Skeletal muscle satellite cell (primary cell): ENCODE data around the gene SUPT4H1.

Source experiments
- H3K27me3 ChIP-seq: 2 replicates; pipeline ENCODE4 v1.7.0; 2013; ENCODE audit warnings: low read length; ENCODE audit not compliant: control insufficient read depth, insufficient read depth
- H3K36me3 ChIP-seq: 2 replicates; pipeline ENCODE4 v1.7.0; 2013; ENCODE audit warnings: mild to moderate bottlenecking, control low read depth, low read length; ENCODE audit not compliant: insufficient read depth
- H3K4me1 ChIP-seq: 2 replicates; pipeline ENCODE4 v1.7.0; 2013; ENCODE audit warnings: low read length; ENCODE audit not compliant: control insufficient read depth, insufficient read depth
- H3K4me2 ChIP-seq: 2 replicates; pipeline ENCODE4 v1.7.0; 2013; ENCODE audit warnings: mild to moderate bottlenecking, low read length
- H3K4me3 ChIP-seq: 2 replicates; pipeline ENCODE4 v1.7.0; 2013; ENCODE audit warnings: low read length
- H3K9ac ChIP-seq: 2 replicates; pipeline ENCODE4 v1.7.0; 2013; ENCODE audit warnings: mild to moderate bottlenecking, low read depth, low read length, moderate library complexity
- H3K9me3 ChIP-seq: replicated peaks from 2 replicates; pipeline ENCODE4 v1.7.0; 2013; ENCODE audit warnings: mild to moderate bottlenecking, control low read depth, low read length

SUPT4H1 gene

DNA sequence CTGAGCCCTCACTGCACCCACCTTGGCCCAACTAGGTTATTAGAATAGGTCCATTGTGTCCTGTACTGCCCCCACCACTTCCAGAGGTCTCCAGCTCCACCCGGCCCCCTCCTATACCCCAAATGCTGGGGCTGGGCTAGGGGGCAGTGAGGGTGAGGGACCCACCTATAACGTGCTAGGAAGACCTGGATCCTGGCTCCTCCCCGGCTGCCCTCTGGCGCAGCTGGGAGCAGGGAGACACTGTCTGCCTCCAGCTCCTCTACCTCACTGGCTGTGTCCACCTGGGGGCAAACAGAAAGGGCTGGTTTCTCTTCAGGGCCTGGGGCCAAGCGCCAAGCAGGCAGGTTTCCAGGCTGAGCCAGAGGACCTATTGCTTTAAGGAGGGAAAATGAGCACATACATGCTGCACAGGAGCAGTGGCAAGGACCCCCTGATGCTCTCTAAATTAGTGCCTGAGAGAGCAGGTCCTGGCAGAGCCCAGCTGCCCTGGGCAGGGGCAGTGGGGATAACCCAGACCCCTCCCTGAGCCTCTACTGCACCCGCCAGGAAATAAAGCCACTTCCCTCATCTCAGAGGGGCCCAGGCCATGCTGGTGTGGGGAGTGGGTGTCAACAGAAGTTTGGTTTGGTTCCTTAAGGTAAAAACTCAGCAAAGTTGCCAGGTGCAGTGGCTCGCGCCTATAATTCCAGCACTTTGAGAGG lies 35.6 kb downstream of the SUPT4H1 start:
- Histone ChIP-seq H3K27me3 (peaks cover 19% of the 10 kb centered on the region), H3K4me1 (no peaks in the 10 kb centered on the region), H3K4me3 (no peak overlapping the region), H3K9ac (no peak overlapping the region), H3K9me3 (no peaks in the 10 kb centered on the region), H3K36me3 (no peaks in the 10 kb centered on the region), H3K4me2 (no peak overlapping the region)

DNA sequence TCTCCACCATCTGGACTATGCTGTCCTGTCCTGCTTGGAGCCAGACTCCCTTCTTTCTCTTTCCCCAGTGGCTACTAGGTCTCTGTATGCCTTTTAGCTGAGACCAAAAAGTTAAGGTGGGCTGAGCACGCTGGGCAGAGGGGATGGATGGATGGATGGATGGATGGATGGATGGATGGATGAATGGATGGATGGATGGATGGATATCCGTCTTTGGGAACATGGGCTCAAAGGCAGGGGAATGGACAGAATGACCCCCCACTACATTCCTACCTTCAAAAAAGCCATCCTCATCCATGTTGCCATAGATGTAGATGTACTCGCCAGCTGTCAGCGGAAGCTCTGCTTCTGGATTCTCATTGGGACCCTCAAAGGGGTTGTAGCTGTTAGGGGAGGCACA lies 36.3 kb downstream of the SUPT4H1 start:
- Histone ChIP-seq H3K9me3 (no peaks in the 10 kb centered on the region), H3K4me2 (no peak overlapping the region), H3K27me3 (peaks cover 19% of the 10 kb centered on the region), H3K36me3 (no peaks in the 10 kb centered on the region), H3K4me1 (no peaks in the 10 kb centered on the region), H3K4me3 (no peak overlapping the region), H3K9ac (no peak overlapping the region)

DNA sequence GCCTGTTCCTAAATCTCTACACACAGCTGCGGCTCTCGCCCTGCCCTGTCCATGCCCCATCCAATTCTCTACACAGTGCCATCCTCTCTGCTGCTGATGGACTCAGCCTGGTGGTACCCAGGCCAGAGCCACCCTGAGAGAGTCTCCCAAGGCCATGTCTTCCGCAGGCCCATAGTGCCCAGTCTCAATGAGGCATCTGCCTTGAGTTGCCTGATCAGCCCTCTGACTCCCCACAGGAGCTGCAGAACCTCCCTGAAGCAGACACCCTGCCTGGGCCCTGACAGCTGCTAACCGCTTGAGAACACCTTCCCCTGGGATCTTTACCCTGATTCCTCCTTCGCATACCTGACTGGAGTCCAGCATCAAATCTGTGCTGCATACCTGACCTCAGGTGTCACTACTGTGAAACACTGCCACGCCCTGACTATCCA lies 36.7 kb downstream of the SUPT4H1 start:
- H3K9me3 ChIP-seq = no peaks in the 10 kb centered on the region
- H3K36me3 ChIP-seq = no peaks in the 10 kb centered on the region
- H3K4me2 ChIP-seq = no peak overlapping the region
- H3K27me3 ChIP-seq = peaks cover 19% of the 10 kb centered on the region
- no peaks in the 10 kb centered on the region for H3K4me1 ChIP-seq
- no peak overlapping the region for H3K9ac ChIP-seq
- no peak overlapping the region for H3K4me3 ChIP-seq

DNA sequence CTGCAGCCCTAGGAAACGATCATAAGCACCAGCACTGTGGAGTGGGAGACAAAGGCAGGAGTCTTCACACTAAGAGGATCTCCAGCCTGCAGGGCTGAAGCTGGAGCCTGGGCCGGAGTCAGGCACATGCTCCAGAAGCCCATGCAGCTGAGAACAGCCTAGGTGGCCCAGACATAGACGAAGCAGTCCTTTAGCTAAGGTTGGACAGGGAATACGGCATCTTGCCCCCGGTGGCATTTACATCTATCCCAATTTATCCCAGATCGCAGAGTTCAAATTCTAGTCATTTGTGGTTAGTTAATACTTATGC lies 37.3 kb downstream of the SUPT4H1 start:
- H3K36me3 ChIP-seq = no peaks in the 10 kb centered on the region
- no peak overlapping the region for H3K4me3 ChIP-seq
- no peak overlapping the region for H3K9ac ChIP-seq
- peaks cover 19% of the 10 kb centered on the region for H3K27me3 ChIP-seq
- H3K4me2 ChIP-seq = no peak overlapping the region
- no peaks in the 10 kb centered on the region for H3K9me3 ChIP-seq
- H3K4me1 ChIP-seq = no peaks in the 10 kb centered on the region

DNA sequence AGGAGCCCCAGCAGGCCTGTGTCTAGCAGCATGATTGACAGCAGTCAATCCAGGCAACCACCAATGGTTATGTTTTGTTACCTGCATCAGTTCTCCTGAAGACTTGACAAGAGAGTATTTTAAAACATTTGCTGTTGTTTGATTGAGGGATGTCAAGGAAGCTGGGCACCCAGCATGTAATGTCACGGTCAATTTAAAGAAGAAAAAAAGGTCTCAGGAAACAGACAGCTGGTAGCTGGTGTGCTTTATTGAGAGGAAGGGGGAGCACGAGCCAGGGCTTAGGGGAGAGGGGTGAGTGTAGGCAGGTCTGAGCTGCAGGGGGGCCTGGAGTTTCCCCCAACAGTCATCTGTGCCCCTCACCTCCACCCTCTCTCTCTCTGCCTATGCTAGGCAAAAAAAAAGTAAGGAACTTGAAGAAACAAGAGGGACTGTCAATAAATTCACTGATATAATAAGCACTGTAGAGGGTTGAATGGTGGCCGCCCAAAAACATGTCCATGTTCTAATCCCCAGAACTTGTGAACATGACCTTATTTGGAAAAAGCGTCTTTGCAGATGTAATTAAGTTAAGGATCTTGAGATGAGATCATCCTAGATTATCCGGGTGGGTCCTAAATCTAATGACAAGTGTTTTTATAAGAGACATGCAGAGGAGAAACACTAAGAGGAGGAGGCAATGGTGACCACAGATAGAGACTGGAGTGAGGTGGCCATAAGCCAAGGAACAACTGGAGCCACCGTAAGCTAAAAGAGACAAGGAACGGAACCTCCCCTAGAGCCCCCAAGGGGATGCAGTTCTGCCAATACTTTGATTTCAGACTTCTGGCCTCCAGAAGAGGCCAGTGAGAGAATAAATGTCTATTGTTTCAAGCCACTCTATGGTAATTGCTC lies 37.9 kb downstream of the SUPT4H1 start:
- Histone ChIP-seq H3K4me1 (no peaks in the 10 kb centered on the region), H3K36me3 (no peaks in the 10 kb centered on the region), H3K9ac (no peak overlapping the region), H3K9me3 (no peaks in the 10 kb centered on the region), H3K4me2 (no peak overlapping the region), H3K27me3 (peaks cover 19% of the 10 kb centered on the region), H3K4me3 (no peak overlapping the region)

DNA sequence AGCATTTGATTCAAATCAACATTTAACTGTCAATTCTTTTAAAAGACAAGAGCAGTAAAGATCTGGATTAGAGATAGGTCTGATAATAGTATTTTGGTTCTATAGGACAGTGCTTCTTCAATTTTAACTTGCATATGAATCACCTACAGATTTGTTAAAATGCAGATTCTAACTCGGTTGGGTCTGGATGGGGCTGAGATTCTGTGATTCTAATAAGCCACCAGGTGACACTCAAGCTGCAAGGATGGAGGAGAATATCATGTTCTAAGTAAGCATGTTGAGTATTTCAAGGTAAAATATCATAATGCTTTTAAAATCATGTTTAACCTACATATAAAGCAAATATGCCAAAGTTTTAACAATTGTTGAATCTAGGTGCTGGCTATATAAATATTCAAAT lies 39.2 kb downstream of the SUPT4H1 start:
- Histone ChIP-seq H3K4me3 (no peak overlapping the region), H3K9me3 (no peaks in the 10 kb centered on the region), H3K36me3 (no peaks in the 10 kb centered on the region), H3K4me1 (no peaks in the 10 kb centered on the region), H3K4me2 (no peak overlapping the region), H3K9ac (no peak overlapping the region), H3K27me3 (peaks cover 24% of the 10 kb centered on the region)

DNA sequence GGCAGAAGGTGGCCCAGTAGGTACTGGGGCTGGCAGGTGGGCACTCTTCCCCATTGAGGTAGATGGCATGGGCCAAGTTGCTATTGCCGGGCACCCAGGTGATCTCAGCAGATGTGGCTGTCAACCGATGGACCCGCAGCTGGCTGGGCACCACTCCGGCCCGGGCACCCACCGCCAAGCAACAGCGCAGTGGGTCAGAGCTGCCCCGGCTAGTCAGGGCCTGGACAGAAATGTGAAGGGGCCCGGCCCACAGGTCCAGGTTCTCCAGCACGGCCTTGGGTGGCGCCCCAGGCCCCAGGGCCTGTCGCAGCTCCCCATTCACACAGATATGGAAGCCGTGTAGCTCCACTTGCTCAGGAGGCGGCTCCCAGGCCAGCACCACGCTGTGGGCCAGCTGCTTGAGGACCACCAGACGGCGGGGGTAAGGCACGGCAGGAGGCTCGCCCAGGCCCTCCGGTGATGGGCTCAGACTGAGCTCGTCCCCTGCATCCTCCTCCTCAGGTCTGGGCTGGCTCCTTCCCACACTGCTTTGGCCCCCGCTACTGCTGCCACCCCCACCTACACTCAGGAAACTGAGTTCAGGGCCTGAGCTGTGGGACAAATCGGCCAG lies 39.9 kb downstream of the SUPT4H1 start:
- no peaks in the 10 kb centered on the region for H3K4me1 ChIP-seq
- no peaks in the 10 kb centered on the region for H3K36me3 ChIP-seq
- no peak overlapping the region for H3K9ac ChIP-seq
- H3K27me3 ChIP-seq = peaks cover 24% of the 10 kb centered on the region
- H3K4me3 ChIP-seq = no peak overlapping the region
- no peaks in the 10 kb centered on the region for H3K9me3 ChIP-seq
- H3K4me2 ChIP-seq = no peak overlapping the region

DNA sequence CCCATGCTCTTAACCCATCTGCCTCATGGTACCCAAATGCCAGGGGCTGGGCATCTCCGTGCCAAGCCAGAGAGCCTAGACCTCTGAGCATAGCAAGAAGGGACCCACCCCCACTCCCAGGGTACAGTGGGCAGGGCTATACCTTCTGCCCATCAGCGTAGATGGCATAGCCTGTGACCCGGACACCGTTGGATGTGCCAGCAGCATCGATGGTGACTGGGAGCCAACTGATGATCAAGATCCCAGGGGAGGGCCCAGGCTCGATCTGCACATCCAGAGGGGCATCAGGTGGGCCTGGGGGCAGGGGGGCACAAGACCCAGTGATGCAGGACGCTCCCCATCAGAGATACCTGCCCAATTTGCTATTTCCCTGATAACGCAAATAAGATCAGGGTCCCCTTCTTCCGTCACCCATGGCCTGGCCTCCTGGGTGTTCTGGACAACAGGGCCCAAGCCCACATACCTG lies 40.5 kb downstream of the SUPT4H1 start:
- Histone ChIP-seq H3K4me1 (no peaks in the 10 kb centered on the region), H3K4me2 (no peak overlapping the region), H3K27me3 (peaks cover 28% of the 10 kb centered on the region), H3K9ac (no peak overlapping the region), H3K9me3 (no peaks in the 10 kb centered on the region), H3K36me3 (no peaks in the 10 kb centered on the region), H3K4me3 (no peak overlapping the region)

DNA sequence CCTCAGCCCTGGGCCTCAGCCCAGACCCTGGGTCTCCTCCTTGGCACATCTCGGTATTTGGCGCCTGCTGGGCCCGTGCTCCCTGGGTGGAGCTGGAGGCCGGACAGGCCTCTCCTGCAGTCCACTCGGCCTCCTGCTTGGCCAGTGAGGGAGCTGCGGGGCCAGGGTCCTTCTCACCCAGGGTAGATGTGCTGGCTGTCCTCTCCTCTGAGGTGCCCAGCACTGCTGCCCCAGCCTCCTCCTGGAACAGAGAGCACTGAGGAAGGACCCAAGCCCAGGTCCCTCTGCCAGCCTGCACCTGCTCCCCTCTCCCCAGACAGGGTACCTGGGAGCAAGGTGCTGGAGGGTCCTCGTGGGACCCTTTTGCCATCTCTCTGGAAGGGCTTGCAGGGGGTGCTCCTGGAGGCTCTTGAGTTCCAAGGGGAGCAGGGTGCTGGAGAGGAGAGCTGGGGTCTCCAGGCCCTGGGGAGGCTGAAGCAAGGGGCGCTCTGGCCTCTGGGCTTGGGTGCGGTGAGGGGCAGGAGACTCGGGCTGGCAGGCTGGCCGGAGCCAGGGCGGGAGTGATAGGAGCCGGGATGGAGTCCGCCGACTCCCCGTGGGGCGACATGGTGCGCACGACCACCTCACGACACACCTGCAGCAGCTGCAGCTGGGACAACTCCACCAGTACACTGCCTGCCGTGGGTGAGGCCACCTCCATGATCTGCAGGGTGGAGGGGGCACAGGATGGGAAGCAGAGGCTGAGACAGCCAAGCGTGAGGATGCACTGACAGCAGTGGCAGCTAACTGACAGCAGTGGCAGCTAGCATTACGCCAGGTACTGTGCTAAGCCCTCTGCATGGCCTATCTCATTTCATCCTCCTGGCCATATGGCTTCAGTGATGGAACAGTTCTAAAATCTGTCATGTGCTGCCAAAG lies 41.2 kb downstream of the SUPT4H1 start:
- Histone ChIP-seq H3K4me3 (no peak overlapping the region), H3K9ac (no peak overlapping the region), H3K27me3 (peaks cover 31% of the 10 kb centered on the region), H3K4me1 (no peaks in the 10 kb centered on the region), H3K9me3 (no peaks in the 10 kb centered on the region), H3K4me2 (no peak overlapping the region), H3K36me3 (no peaks in the 10 kb centered on the region)

DNA sequence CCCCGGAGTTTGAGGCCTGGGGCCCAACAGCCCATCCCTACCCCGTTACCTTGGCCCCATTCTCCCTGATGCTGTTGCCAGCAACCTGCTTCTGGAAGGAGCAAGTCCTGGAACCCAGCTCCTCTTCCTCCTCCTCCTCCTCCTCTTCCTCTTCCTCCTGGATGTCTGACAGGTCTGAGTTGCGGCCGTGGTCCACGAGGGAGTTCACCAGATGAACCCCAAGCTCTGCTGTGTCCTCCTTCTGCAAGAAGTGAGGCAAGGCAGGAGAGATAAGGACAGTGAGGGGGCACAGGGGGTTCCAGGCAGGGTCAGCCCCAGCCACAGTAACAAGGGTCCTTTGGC lies 42.1 kb downstream of the SUPT4H1 start:
- Histone ChIP-seq H3K4me1 (no peaks in the 10 kb centered on the region), H3K9ac (no peak overlapping the region), H3K4me3 (no peak overlapping the region), H3K4me2 (no peak overlapping the region), H3K36me3 (no peaks in the 10 kb centered on the region), H3K9me3 (no peaks in the 10 kb centered on the region), H3K27me3 (peaks cover 26% of the 10 kb centered on the region)
